Hematopoietic multipotent progenitor cell treated with erythropoietin and hydrocortisone succinate and interleukin-3 and kit ligand, for 15 days (in vitro differentiated cells): ENCODE measurements around the gene GNS.
A peak's percentile ranks its signal among the peaks of the same experiment; 100 is the strongest.

ENCODE experiments used
- DNase-seq: peaks from one replicate; pipeline ENCODE4 v3.0.0-alpha.2; 2015; ENCODE audit warnings: low spot score

GNS gene

GRCh38 chr12:64759035-64759894, at the start of gene GNS:
Gene GNS, minus strand, starts transcription at chr12:64759406. Its CDS starts 130 bp downstream, at chr12:64759276.
- peak; percentile 94 for DNase-seq

- no peak for DNase-seq
These were observed 48.9 kb upstream of the GNS start for GRCh38 chr12:64808110-64808509.

DNA sequence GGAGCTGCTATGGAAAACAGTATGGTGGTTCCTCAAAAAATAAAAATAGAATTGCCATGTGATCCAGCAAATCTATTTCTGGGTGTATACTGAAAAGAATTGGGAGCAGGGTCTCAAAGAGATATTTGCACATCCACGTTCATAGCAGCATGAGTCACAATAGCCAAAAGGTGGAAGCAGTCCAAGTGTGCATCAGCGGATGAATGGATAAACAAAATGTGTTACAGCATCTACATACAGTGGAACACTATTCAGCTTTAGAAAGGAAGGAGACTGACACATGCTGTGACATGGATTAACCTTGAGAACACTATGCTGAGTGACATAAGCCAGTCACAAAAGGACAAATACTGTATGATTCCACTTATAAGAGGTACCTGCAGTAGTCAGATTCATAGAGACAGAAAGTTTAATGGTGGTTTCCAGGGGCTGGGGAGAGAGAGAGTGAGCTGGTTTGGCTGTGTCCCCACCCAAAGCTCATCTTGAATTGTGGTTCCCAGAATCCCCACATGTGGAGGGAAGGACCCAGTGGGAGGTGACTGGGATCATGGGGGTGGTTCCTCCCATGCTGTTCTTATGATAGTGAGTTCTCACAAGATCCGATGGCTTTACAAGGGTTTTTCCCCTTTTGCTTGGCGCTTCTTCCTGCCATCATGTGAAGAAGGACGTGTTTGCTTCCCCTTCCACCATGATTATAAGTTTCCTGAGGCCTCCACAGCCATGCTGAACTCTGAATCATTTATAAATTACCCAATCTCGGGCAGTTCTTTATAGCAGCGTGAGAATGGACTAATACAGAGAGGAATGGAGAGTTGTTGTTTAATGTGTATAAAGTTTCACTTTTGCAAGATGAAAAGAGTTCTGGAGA, 47.6 kb upstream of the GNS start:
- DNase-seq: no peak

DNA sequence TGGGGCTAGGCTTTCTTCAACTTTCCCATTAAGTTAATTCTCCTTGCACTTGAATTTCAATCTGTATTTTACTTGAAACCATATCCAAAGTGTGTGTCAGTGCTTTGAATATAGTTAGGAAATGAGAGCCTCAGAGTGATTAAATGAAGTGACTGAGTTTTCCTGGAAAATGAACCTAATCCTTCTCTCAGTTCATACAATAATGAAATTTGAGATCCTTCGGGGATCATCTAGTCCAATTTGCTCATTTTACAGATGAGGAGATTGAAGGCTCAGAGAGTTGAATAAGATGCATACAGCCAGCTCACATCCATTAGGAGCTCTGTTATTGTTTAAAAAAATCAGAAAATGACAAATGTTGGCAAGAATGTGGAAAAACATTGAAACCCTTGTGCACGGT, 47.0 kb upstream of the GNS start:
- DNase-seq: no peak

- peak; percentile 61 for DNase-seq
These were observed 43.1 kb upstream of the GNS start for GRCh38 chr12:64802180-64802775.

DNA sequence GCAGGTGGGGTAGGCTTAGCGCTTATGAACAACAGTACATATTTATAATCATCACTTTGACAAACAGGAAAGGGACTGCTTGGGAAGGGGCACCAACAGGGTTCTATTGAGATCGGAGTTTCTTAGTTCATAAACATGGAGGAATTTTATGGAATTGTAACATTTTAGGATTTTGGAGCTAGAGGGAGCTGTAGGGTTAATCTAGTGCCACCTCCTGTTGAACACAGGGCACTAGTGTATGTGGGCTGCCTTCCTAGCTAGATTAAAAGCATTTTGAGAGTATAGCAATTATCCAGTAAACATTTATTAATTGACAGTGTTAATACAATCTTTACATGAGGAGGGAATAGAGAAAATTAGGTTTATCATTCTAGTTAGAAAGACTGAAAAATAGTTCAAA, 42.2 kb upstream of the GNS start:
- no peak for DNase-seq

- no peak for DNase-seq
These were observed 41.4 kb upstream of the GNS start for GRCh38 chr12:64800640-64801039.

GRCh38 chr12:64798165-64798564, 39.0 kb upstream of the GNS start:
- no peak for DNase-seq

GRCh38 chr12:64797156-64797555, 38.0 kb upstream of the GNS start:
- no peak for DNase-seq

GRCh38 chr12:64796205-64796845, 37.1 kb upstream of the GNS start:
- DNase-seq: peak; percentile 87

- DNase-seq: no peak
These were observed 35.1 kb upstream of the GNS start for GRCh38 chr12:64794305-64794704.

GRCh38 chr12:64793610-64794009, 34.4 kb upstream of the GNS start:
- no peak for DNase-seq

- DNase-seq: no peak
These were observed 32.9 kb upstream of the GNS start for GRCh38 chr12:64792128-64792527.

- DNase-seq: no peak
These were observed 31.8 kb upstream of the GNS start for GRCh38 chr12:64791036-64791435.

GRCh38 chr12:64790166-64790565, 31.0 kb upstream of the GNS start:
- no peak for DNase-seq

DNA sequence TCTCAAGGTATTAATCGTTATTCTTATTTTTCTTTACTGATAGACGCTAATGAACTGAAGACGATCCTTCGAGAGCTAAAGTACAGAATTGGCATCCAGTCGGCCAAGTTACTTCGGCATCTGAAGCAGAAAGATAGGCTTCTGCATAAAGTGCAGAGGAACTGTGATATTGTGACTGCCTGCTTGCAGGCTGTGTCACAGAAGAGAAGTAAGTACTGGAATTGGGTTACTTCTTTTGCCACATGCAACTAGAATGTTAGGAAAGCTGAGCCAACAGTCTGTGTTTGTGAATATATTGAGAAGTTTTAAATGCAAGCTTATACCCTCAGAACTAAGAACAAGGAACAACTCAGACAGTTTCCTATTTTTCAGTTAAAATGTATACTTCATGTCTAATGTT, 26.6 kb upstream of the GNS start:
- no peak for DNase-seq

GRCh38 chr12:64782191-64782876, 23.1 kb upstream of the GNS start:
- DNase-seq: no peak

DNA sequence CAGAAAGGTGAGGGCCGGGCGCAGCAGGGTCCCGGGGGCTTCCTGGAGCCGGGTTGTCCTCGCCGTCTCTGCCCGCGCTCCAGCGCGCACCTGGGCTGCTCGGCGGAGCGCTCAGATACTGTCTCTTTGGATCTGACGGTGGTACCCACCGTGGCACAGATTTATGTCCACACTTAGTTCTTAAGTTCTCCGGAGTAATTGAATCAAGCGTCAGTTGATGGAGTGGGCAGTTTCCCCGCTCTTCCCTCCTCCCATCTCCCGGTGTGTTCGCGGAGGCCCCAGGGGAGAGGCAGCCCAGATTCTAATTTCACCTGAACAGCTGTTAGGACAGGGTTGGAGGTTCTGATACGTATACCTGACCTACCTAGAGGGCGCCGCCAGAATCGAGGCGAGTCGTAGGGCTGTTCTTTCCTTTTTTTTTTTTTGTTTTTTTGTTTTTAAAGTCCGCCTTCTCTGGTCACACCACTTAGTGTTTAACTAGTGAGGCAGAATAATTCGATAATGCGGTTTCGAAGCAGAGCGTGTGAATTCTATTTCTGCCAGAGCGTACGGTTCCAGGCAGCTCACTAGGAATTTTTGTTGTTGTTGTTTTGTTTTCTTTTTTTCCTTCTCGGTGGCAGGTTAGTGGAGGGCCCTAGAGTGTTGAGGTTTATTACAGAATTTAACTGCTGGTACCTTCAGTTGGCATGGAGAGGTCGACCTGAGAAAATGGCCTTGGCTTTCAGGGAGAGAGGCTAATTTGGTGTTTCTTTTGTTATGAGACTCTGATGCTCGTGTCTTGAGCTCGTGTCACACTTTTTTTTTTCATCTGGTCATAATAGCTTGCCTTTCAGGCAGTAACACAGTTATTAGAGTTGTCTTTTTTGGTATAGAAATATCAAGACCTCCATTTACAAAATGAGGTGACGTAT, 22.3 kb upstream of the GNS start:
- DNase-seq: no peak

DNA sequence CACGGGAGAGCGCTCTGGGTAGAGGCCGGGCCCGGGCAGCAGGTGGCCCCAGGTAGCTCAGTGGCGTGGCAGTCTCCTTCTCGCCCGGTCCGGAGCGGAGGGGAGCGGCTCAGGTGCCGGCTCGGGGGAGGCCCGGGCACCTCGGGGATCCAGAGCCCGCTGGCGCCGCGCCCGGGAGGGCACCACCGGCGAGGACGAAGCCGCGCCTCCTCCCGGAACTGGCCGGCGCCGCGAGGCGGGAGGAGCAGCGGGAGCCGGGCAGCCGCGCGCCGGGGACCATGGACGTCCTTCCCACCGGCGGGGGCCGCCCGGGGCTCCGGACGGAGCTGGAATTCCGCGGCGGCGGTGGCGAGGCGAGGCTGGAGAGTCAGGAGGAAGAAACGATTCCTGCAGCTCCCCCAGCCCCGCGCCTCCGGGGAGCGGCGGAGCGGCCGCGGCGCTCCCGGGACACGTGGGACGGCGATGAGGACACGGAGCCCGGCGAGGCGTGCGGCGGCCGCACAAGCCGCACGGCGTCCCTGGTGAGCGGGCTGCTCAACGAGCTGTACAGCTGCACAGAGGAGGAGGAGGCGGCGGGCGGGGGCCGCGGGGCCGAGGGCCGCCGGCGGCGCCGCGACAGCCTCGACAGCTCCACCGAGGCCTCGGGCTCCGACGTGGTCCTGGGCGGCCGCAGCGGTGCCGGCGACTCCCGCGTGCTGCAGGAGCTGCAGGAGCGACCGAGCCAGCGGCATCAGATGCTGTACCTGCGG, 21.5 kb upstream of the GNS start:
- DNase-seq: no peak

GRCh38 chr12:64780132-64780530, 20.9 kb upstream of the GNS start:
- no peak for DNase-seq
